HG03575 (cell line): ENCODE measurements around the gene PAX2.
"Not testable (repeated sequence)": the region's sequence is repeated elsewhere in the genome, so short reads cannot be mapped to it uniquely, and the experiment has no call there.

ENCODE experiments used
- ATAC-seq: cut with Tn5 transposase; IDR thresholded peaks from one replicate; pipeline ENCODE4 v1.9.1; 2021; ENCODE audit not compliant: unreplicated experiment, insufficient number of reproducible peaks, low FRiP score; ENCODE audit errors: extremely low read depth

Gene PAX2

DNA sequence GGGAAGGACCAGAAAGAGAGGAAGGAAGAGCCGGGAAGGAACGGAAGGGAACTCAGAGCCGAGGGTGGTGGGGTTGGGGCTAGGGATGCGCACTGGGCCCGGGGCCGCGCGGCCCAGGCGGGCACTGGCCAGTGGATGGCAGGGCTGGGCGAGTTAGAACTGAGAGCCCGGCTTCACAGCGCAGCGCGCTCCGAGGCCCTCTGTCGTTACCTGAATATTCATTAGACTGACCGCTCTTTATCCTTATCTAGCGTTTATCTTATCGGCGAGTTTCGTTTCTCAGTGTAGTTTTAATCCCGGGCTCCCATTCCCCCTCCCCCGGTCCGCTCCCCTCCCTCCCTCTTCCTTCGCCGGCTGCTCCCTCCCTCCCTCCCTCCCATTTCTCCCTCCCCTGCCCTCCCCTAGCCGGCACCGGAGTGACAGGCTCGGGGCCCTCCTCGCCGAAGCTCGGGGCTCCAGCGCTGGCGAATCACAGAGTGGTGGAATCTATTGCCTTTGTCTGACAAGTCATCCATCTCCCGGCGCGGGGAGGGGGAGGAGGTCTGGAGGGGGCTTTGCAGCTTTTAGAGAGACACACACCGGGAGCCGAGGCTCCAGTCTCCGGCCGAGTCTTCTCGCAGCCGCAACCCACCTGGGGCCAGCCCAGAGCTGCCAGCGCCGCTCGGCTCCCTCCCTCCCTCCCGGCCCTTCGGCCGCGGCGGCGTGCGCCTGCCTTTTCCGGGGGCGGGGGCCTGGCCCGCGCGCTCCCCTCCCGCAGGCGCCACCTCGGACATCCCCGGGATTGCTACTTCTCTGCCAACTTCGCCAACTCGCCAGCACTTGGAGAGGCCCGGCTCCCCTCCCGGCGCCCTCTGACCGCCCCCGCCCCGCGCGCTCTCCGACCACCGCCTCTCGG lies at the start of gene PAX2:
Gene PAX2, plus strand, starts transcription at position 596 of the 895 bp plus-strand sequence. CDS start 679 bp downstream, outside the sequence.
- ATAC-seq, result no peak

DNA sequence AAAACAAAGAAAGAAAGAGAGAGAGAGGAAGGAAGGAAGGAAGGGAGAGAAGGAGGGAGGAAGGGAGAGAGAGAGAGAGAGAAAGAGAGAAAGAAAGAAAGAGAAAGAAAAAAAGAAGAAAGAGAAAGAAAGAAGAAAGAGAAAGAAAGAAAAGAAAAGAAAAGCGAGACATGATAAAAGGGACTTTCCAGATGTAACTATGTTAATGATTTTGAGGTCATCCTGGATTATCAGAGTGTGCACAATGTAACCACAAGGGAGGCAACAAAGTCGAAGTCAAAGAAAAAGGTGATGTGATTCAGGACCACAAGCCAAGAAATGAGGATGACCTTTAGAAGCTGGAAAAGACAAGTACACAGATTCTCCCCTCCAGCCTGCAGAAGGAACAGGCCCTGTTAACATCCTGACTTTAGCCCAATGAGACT lies 48.9 kb upstream of the PAX2 start:
- no peak for ATAC-seq

DNA sequence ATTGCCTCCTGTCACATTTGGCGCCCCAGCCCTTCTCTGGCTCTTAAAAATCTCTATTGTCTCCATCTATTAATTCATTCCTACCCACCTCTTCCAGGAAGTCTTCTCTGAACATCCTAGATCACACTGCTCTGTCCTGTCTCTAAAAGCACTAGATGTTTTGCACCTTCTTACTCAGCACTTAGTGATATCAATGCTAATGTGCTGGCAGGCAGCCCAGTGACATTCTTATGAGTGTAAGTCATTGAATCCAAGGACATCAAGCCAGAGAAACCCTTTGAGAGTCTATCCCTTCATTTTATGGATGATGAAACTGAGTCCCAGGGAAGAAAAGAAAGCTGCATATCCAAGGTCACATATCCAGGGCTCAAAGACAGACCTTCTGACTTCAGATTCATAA lies 48.3 kb upstream of the PAX2 start:
- ATAC-seq, result no peak

GRCh38 chr10:100697631-100698030 lies 47.8 kb upstream of the PAX2 start:
- no peak for ATAC-seq

DNA sequence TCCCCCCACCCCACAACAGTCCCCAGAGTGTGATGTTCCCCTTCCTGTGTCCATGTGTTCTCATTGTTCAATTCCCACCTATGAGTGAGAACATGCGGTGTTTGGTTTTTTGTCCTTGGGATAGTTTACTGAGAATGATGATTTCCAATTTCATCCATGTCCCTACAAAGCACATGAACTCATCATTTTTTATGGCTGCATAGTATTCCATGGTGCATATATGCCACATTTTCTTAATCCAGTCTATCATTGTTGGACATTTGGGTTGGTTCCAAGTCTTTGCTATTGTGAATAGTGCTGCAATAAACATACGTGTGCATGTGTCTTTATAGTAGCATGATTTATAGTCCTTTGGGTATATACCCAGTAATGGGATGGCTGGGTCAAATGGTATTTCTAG lies 43.7 kb upstream of the PAX2 start:
- not testable (repeated sequence) for ATAC-seq

- no peak for ATAC-seq
These were observed 40.2 kb upstream of the PAX2 start for GRCh38 chr10:100705139-100705538.

GRCh38 chr10:100707261-100707848 lies 38.0 kb upstream of the PAX2 start:
- ATAC-seq, result no peak

DNA sequence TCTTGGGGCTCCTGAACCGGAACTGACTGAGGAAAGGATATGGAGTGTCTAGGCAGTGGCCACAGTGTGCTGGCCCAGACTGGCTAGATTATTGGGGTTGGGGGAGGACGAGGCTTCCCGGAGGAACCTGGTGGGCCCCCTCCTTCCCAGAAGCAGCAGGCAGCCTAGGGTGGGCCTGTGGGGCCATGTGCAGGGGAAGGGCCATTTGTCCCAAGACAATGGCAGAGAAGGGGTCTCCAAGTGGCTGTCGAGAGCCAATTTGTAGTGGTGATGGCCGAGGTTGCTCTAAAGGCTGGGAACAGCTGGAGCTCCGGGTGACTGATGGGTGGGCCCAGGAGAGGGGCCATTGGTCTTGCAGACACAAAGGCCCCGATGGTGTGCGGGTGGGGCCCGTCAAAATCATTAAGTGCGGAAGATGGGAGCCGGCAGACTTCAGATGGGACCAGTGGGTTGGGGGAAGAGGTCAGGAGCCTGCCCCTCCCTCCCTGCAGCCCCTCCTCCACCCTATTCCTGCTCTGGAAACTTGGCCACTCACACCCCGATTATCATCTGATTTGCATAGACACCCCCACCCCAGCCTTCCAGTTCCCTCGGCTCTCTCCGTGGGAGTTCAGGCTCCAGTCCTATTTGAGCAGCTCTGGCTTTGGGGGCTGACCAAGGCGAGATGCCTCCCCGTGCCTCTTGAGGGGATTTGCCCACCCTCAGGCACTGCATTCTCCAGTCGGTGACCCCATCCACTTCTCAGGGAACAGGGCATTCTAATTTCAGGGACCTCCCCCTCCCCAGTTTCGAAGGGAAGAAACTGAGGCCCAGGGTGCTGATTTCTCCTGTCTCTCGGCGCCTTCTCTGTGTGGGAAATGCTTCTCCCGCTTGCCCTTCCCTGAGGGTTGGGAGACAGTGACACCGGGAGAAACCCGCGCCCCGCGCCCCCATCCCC lies 36.0 kb upstream of the PAX2 start:
- no peak for ATAC-seq

DNA sequence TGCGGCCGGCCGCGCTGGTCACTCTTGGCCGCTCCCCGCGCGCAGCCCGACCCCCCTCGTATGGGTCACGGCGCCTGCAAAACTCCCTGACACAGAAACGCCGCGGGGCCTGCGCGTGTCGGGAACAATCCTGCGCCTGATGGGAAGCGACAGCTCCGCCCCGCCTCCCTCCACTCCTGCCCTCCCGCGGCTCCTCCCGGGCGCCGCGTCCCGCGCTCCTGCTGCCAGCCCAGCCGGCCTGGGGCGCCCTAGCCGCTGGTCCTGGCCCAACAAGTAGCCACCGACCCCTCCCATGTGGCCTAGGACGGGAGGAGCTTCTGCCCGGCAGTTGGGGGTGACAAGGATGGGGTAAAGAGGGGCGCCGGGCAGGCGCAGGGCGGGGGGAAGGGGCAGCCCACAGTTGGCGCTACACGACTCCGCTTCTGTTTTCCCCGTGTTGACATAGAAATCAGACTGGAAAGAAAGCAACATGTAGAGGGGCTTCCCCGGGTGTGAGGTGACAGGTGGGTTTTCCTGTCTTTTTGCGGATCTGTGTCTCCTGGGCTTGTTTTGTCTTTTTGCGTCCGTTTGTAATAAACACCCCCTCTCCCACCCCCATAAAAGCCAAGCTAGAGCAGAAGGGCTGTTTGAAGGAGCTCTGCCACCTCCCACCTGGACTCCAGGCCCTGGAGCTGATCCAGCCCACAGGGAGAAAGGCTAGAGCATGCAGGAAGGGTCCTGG lies 35.1 kb upstream of the PAX2 start:
- ATAC-seq, result no peak

- ATAC-seq, result no peak
These were observed 32.1 kb upstream of the PAX2 start for GRCh38 chr10:100713049-100713858.

DNA sequence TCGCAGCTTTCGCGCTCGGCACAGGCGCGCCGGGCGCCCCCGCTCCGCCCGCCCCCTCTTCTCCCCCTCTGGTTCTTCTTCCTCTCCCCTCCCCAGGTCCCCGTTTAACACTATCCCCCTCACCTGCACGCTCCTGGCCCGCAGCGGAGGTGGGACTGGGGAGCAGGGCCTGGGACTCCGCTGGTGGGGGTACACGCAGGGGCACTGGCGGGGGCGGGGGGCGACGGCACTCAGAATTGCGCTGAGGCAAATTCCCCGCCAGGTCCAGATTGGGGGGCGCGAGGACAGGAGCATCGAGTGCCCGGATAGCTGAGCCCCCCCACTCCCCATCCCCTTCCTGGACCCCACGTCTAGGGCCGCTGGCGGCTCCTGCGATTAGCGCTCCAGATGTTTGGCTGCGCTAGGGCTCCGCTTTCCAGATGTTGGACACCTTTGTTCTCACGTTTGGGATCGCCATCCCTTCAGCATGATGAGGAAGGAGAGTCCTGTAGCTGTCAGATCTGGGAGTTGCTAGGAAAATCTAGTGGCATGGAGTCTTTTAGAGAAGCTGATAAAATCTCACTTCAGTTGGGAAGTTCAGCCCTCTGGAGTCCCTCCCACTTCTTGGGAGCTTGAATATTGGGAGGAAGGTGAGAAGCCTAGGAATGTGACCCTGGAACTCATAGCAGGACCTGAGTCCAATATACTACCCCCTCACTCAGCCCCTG lies 31.4 kb upstream of the PAX2 start:
- no peak for ATAC-seq

GRCh38 chr10:100714566-100714950 lies 30.8 kb upstream of the PAX2 start:
- ATAC-seq, result no peak

- ATAC-seq, result no peak
These were observed 30.3 kb upstream of the PAX2 start for GRCh38 chr10:100715101-100715444.

GRCh38 chr10:100715445-100716385 lies 29.7 kb upstream of the PAX2 start:
- ATAC-seq, result no peak

- ATAC-seq, result no peak
These were observed 28.2 kb upstream of the PAX2 start for GRCh38 chr10:100717166-100717565.

DNA sequence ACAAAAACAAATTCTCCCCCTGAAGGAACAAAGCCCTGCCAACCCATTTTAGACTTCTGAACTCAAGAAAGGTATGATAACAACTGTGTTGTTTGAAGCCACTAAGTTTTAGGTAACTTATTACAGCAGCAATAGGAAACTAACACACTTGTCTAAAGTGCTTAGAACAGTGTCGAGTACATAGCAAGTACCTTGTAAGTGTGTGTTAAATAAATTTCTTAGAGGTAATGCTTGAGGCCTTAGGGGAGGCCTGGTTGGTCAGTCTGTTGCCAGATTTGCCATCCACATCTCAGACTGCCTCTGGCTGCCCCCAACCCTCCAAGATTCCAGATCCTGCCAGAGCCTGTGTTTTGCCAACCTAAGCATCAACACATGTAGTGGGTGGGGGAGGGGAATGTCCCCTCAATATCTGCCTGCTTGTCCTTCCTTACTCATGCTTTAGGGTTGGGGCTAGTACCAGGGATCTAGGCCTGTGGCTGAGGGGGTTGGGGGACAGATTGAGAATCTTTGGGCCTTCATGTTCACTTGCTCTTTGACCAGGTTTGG lies 27.1 kb upstream of the PAX2 start:
- ATAC-seq, result no peak
